Right renal cortex interstitium (tissue), 3 donors: ENCODE data around the gene RYR2. TPM values are rescaled to one million over a fixed set of nuclear protein-coding genes. Genes with fewer than 3 reads are reported as not detected.
"Not testable (repeated sequence)": the region's sequence is repeated elsewhere in the genome, so short reads cannot be mapped to it uniquely, and the experiment has no call there.

Source experiments
- DNase-seq, 3 donors: peaks; one replicate each; pipeline ENCODE4 v3.0.0-alpha.2; 2013; ENCODE audit warnings: low read depth in 3 of 3, low spot score in 2 of 3
- polyA plus RNA-seq, 3 donors: library from polyadenylated mRNA; unstranded; fragments of 120-200 nt; gene quantifications; one replicate each; pipeline ENCODE4 v1.2.1, GENCODE V29; 2013; ENCODE audit not compliant: insufficient read length in 3 of 3

The RYR2 gene
- polyA plus RNA-seq, 3 donors, result 1.2 to 2.3 (median 1.4) TPM

- no peak for DNase-seq
These were observed 465.0 kb downstream of the RYR2 start for GRCh38 chr1:237507005-237507404.

GRCh38 chr1:237509748-237510147, 467.8 kb downstream of the RYR2 start:
- DNase-seq, result no peak

GRCh38 chr1:237525102-237525501, 483.1 kb downstream of the RYR2 start:
- DNase-seq, result no peak

GRCh38 chr1:237527761-237528160, 485.8 kb downstream of the RYR2 start:
- no peak for DNase-seq

GRCh38 chr1:237528545-237528944, 486.6 kb downstream of the RYR2 start:
- DNase-seq, result no peak

GRCh38 chr1:237539055-237539454, 497.1 kb downstream of the RYR2 start:
- no peak for DNase-seq

- no peak for DNase-seq
These were observed 500.8 kb downstream of the RYR2 start for GRCh38 chr1:237542525-237543418.

GRCh38 chr1:237553078-237553477, 511.1 kb downstream of the RYR2 start:
- DNase-seq, result no peak

GRCh38 chr1:237556911-237557310, 514.9 kb downstream of the RYR2 start:
- DNase-seq, result no peak

- DNase-seq, result peak; percentile 31 to 40 (median 32)
These were observed 520.3 kb downstream of the RYR2 start for GRCh38 chr1:237562242-237562823.

- no peak for DNase-seq
These were observed 523.3 kb downstream of the RYR2 start for GRCh38 chr1:237565236-237565635.

- no peak for DNase-seq
These were observed 524.6 kb downstream of the RYR2 start for GRCh38 chr1:237566581-237566980.

- DNase-seq, result no peak
These were observed 527.0 kb downstream of the RYR2 start for GRCh38 chr1:237568955-237569354.

GRCh38 chr1:237570530-237570929, 528.5 kb downstream of the RYR2 start:
- no peak for DNase-seq

- no peak for DNase-seq
These were observed 532.6 kb downstream of the RYR2 start for GRCh38 chr1:237574536-237574935.

GRCh38 chr1:237578540-237578939, 536.6 kb downstream of the RYR2 start:
- DNase-seq, result no peak

GRCh38 chr1:237580726-237581125, 538.7 kb downstream of the RYR2 start:
- no peak for DNase-seq

GRCh38 chr1:237583270-237583669, 541.3 kb downstream of the RYR2 start:
- no peak for DNase-seq

GRCh38 chr1:237583756-237584155, 541.8 kb downstream of the RYR2 start:
- no peak for DNase-seq

GRCh38 chr1:237590386-237590785, 548.4 kb downstream of the RYR2 start:
- no peak for DNase-seq

- no peak for DNase-seq
These were observed 549.4 kb downstream of the RYR2 start for GRCh38 chr1:237591353-237591752.

GRCh38 chr1:237603036-237603568, 561.1 kb downstream of the RYR2 start:
- DNase-seq, result not testable (repeated sequence)
